Stimulated activated CD8-positive, alpha-beta memory T cell treated with anti-CD3 and anti-CD28 coated beads, Interleukin-15, amount 100 ng/mL, for 48 hours (primary cell): ENCODE measurements around the gene PTGS2.
"Not testable (repeated sequence)": the region's sequence is repeated elsewhere in the genome, so short reads cannot be mapped to it uniquely, and the experiment has no call there.

Source experiments
- DNase-seq, 2 donors: peaks; one replicate each; pipeline ENCODE4 v3.0.0-alpha.2; 2020; ENCODE audit warnings: low read depth in 2 of 2

The PTGS2 gene

GRCh38 chr1:186670297-186671135 lies 9.7 kb downstream of the PTGS2 start:
- DNase-seq, result no peak

- not testable (repeated sequence) for DNase-seq
Observed at GRCh38 chr1:186669784-186670183, 10.4 kb downstream of the PTGS2 start.

GRCh38 chr1:186664217-186664616 lies 16.0 kb downstream of the PTGS2 start:
- not testable (repeated sequence) for DNase-seq

GRCh38 chr1:186662752-186663151 lies 17.5 kb downstream of the PTGS2 start:
- DNase-seq, result no peak

- no peak for DNase-seq
Observed at GRCh38 chr1:186659890-186660341, 20.3 kb downstream of the PTGS2 start.

GRCh38 chr1:186658999-186659398 lies 21.2 kb downstream of the PTGS2 start:
- DNase-seq, result no peak

GRCh38 chr1:186657481-186657880 lies 22.7 kb downstream of the PTGS2 start:
- DNase-seq, result no peak

GRCh38 chr1:186655876-186656275 lies 24.3 kb downstream of the PTGS2 start:
- DNase-seq, result no peak

GRCh38 chr1:186654741-186655140 lies 25.5 kb downstream of the PTGS2 start:
- no peak for DNase-seq

GRCh38 chr1:186653312-186653711 lies 26.9 kb downstream of the PTGS2 start:
- DNase-seq, result no peak

GRCh38 chr1:186648613-186649012 lies 31.6 kb downstream of the PTGS2 start:
- DNase-seq, result no peak

- not testable (repeated sequence) for DNase-seq
Observed at GRCh38 chr1:186647985-186648384, 32.2 kb downstream of the PTGS2 start.

GRCh38 chr1:186643614-186644013 lies 36.6 kb downstream of the PTGS2 start:
- DNase-seq, result no peak

GRCh38 chr1:186637567-186637966 lies 42.7 kb downstream of the PTGS2 start:
- DNase-seq, result not testable (repeated sequence)

GRCh38 chr1:186636786-186637185 lies 43.4 kb downstream of the PTGS2 start:
- DNase-seq, result no peak

- no peak for DNase-seq
Observed at GRCh38 chr1:186634511-186634910, 45.7 kb downstream of the PTGS2 start.

- DNase-seq, result no peak
Observed at GRCh38 chr1:186633116-186633515, 47.1 kb downstream of the PTGS2 start.

- DNase-seq, result no peak
Observed at GRCh38 chr1:186629341-186629740, 50.9 kb downstream of the PTGS2 start.

GRCh38 chr1:186628910-186629309 lies 51.3 kb downstream of the PTGS2 start:
- DNase-seq, result no peak

GRCh38 chr1:186627019-186627418 lies 53.2 kb downstream of the PTGS2 start:
- DNase-seq, result no peak

GRCh38 chr1:186626356-186626932 lies 53.8 kb downstream of the PTGS2 start:
- DNase-seq, result no peak

- DNase-seq, result no peak
Observed at GRCh38 chr1:186623551-186623950, 56.7 kb downstream of the PTGS2 start.
